A549 (cell line): ENCODE results near the gene USP34. TPM values are rescaled to one million over a fixed set of nuclear protein-coding genes. Genes with fewer than 3 reads are reported as not detected.

Source experiments
- ATAC-seq, 2 experiments: fragments of 200-7000 bp in 1 of 2; fragments of >200 bp in 1 of 2; cut with Nextera tagmentation in 1 of 2; cut with Tn5 transposase in 1 of 2; 3 replicates each; pipeline versions ENCODE4 v1.8.0 to v1.9.1; 2018 to 2020; ENCODE audit warnings: mild to moderate bottlenecking in 1 of 2, moderate library complexity in 1 of 2
- CTCF ChIA-PET: fragments of 300-600 bp; sonication (Branson Sonifier 250); formaldehyde crosslinking; extraction: SDS; loops from one replicate; lab custom pipeline; 2021; ENCODE audit warnings: antibody characterized with exemption, inconsistent platforms; lab: Yijun Ruan, JAX
- POLR2A ChIA-PET: fragments of 350-600 bp; formaldehyde crosslinking; extraction: SDS; loops from one replicate; lab custom pipeline; 2021; ENCODE audit warnings: antibody characterized with exemption, inconsistent platforms; lab: Yijun Ruan, JAX
- DNase-seq, 2 experiments: peaks; one replicate each; pipeline versions ENCODE4 v3.0.0 to v3.0.0-alpha.2; 2011 to 2016; ENCODE audit warnings: low read depth in 1 of 2, low spot score in 1 of 2
- FAIRE-seq: peaks from 2 replicates; lab custom pipeline; 2011; peaks lifted over from hg19 to GRCh38; lab: Jason Lieb, UNC
- H3K27ac ChIP-seq, 2 experiments: fragments of >200 bp; sonication (Bioruptor Twin); formaldehyde crosslinking; 3 replicates each; pipeline ENCODE4 v1.5.1; 2016 to 2017
- H3K4me1 ChIP-seq: fragments of >200 bp; sonication (Bioruptor Twin); formaldehyde crosslinking; 3 replicates; pipeline ENCODE4 v1.6.1; 2016
- H3K4me2 ChIP-seq: fragments of >200 bp; sonication (Bioruptor Twin); formaldehyde crosslinking; 3 replicates; pipeline ENCODE4 v1.6.1; 2016
- H3K4me3 ChIP-seq: fragments of >200 bp; sonication (Bioruptor Twin); formaldehyde crosslinking; 3 replicates; pipeline ENCODE4 v1.5.1; 2016
- H3K9me3 ChIP-seq: fragments of >200 bp; sonication (Bioruptor Twin); formaldehyde crosslinking; 3 replicates; pipeline ENCODE4 v1.6.1; 2016
- CBX2 ChIP-seq: fragments of 200-600 bp; sonication (generic); IDR thresholded peaks from 2 replicates; pipeline ENCODE4 v1.6.1; 2016; ENCODE audit warnings: low read depth, mild to moderate bottlenecking, borderline replicate concordance
- CEBPB ChIP-seq, 2 experiments: fragments of >200 bp in 1 of 2; sonication (Bioruptor Twin) in 1 of 2; formaldehyde crosslinking in 1 of 2; IDR thresholded peaks; 2 replicates each; pipeline ENCODE4 v1.6.1; 2012 to 2016
- CHD4 ChIP-seq: fragments of 200-600 bp; sonication (generic); IDR thresholded peaks from 2 replicates; pipeline ENCODE4 v1.6.1; 2016; ENCODE audit warnings: antibody characterized with exemption, mild to moderate bottlenecking, borderline replicate concordance
- E2F6 ChIP-seq: IDR thresholded peaks from 2 replicates; pipeline ENCODE4 v1.6.1; 2012; ENCODE audit warnings: low read depth, borderline replicate concordance
- EHMT2 ChIP-seq: fragments of 200-600 bp; sonication (generic); IDR thresholded peaks from 2 replicates; pipeline ENCODE4 v1.6.1; 2016; ENCODE audit warnings: antibody characterized with exemption, low read depth, mild to moderate bottlenecking, moderate library complexity
- EP300 ChIP-seq, 2 experiments: fragments of >200 bp; sonication (Bioruptor Twin); formaldehyde crosslinking; IDR thresholded peaks; 2 replicates in 1 of 2; 3 replicates in 1 of 2; pipeline ENCODE4 v1.6.1; 2016 to 2017
- FOSB ChIP-seq: fragments of 250-450 bp; sonication (Bioruptor Pico); IDR thresholded peaks from 2 replicates; pipeline ENCODE4 v1.5.0; 2020; ENCODE audit warnings: mild to moderate bottlenecking, moderate library complexity
- FOXS1 ChIP-seq: fragments of 250-450 bp; sonication (Bioruptor Pico); IDR thresholded peaks from 2 replicates; pipeline ENCODE4 v1.5.0; 2020; ENCODE audit warnings: mild to moderate bottlenecking, moderate library complexity
- HOXA7 ChIP-seq: fragments of 250-450 bp; sonication (Bioruptor Pico); IDR thresholded peaks from 2 replicates; pipeline ENCODE4 v1.5.0; 2020; ENCODE audit warnings: mild to moderate bottlenecking, moderate library complexity
- KDM1A ChIP-seq: fragments of 200-600 bp; sonication (generic); IDR thresholded peaks from 2 replicates; pipeline ENCODE4 v1.6.1; 2016; ENCODE audit warnings: low read depth, mild to moderate bottlenecking
- NFE2L2 ChIP-seq: fragments of 150-350 bp; conservative IDR thresholded peaks from 2 replicates; pipeline ENCODE4 v1.6.1; 2014; ENCODE audit warnings: low read length
- PBX3 ChIP-seq: IDR thresholded peaks from 2 replicates; pipeline ENCODE4 v1.6.1; 2012
- POLR2AphosphoS2 ChIP-seq: conservative IDR thresholded peaks from 2 replicates; pipeline ENCODE4 v1.6.1; 2012; ENCODE audit warnings: low read length, improper control_type of control experiment, inconsistent platforms
- RAD21 ChIP-seq, 2 experiments: fragments of >200 bp in 1 of 2; sonication (Bioruptor Twin) in 1 of 2; formaldehyde crosslinking in 1 of 2; IDR thresholded peaks in 1 of 2; conservative IDR thresholded peaks in 1 of 2; 2 replicates in 1 of 2; 3 replicates in 1 of 2; pipeline ENCODE4 v1.6.1; 2012 to 2018; ENCODE audit warnings: inconsistent platforms in 1 of 2
- REST ChIP-seq: fragments of 200-600 bp; sonication (generic); IDR thresholded peaks from 2 replicates; pipeline ENCODE4 v1.6.1; 2016; ENCODE audit warnings: antibody characterized with exemption, mild to moderate bottlenecking, moderate library complexity
- RNF2 ChIP-seq: fragments of 200-600 bp; sonication (generic); IDR thresholded peaks from 2 replicates; pipeline ENCODE4 v1.6.1; 2016; ENCODE audit warnings: low read depth, mild to moderate bottlenecking, antibody characterized with exemption, moderate library complexity, borderline replicate concordance
- SREBF2 ChIP-seq: fragments of 450-650 bp; IDR thresholded peaks from 2 replicates; pipeline ENCODE4 v1.6.1; 2014; ENCODE audit warnings: mild to moderate bottlenecking, moderate library complexity
- TFCP2L1 ChIP-seq: fragments of 250-450 bp; sonication (Bioruptor Pico); IDR thresholded peaks from 2 replicates; pipeline ENCODE4 v1.5.0; 2021; ENCODE audit warnings: mild to moderate bottlenecking
- ZC3H11A ChIP-seq: fragments of 450-650 bp; IDR thresholded peaks from 2 replicates; pipeline ENCODE4 v1.6.1; 2014; ENCODE audit warnings: antibody characterized with exemption, mild to moderate bottlenecking
- ZFP36 ChIP-seq: fragments of 450-650 bp; IDR thresholded peaks from 2 replicates; pipeline ENCODE4 v1.6.1; 2014; ENCODE audit warnings: borderline replicate concordance; ENCODE audit not compliant: partially characterized antibody
- ZNF302 ChIP-seq: fragments of 250-450 bp; sonication (Bioruptor Pico); IDR thresholded peaks from 2 replicates; pipeline ENCODE4 v1.9.0; 2021; ENCODE audit warnings: inconsistent platforms, mild to moderate bottlenecking, moderate library complexity
- WGBS: methylation state at CpG from one replicate; pipeline ENCODE4 v1.1.6; 2017; ENCODE audit errors: missing lambda C conversion rate; 5-methylcytosine and 5-hydroxymethylcytosine counted together
- polyA plus RNA-seq, 4 experiments: library from polyadenylated mRNA; depleted of rRNA in 3 of 4; stranded (reverse); fragments of >200 nt; fragmentation: RNase III in 1 of 4; extraction: RNeasy Plus Mini Kit Qiagen cat#74134 plus additional on column Dnase treatment in 1 of 4; gene quantifications; 2 replicates in 3 of 4; 3 replicates in 1 of 4; pipeline ENCODE4 v1.2.3, GENCODE V29; 2011 to 2017
- TF ChIP-seq, protein P1 (sequence below): IDR thresholded peaks from 2 replicates; pipeline ENCODE4 v1.6.1; 2012
- TF ChIP-seq, protein P2 (sequence below): fragments of >200 bp; sonication (Bioruptor Twin); formaldehyde crosslinking; IDR thresholded peaks from 3 replicates; pipeline ENCODE4 v1.5.1; 2016
- TF ChIP-seq, protein P3 (sequence below): fragments of 250-450 bp; sonication (Bioruptor Pico); IDR thresholded peaks from 2 replicates; pipeline ENCODE4 v1.5.0; 2021; ENCODE audit warnings: mild to moderate bottlenecking, moderate library complexity, borderline replicate concordance

Gene USP34
- polyA plus RNA-seq, 2 of the 4 experiments (the other 2 are of a cell fraction): 47.7 to 132 TPM

GRCh38 chr2:61241266-61241665, 229.6 kb downstream of the USP34 start:
- no peak for TF ChIP-seq RNF2
- TF ChIP-seq ZFP36: no peak
- no peak for TF ChIP-seq PBX3
- no peak for TF ChIP-seq KDM1A
- no peak for TF ChIP-seq ZNF302 (CRISPR knock-in tag)
- no peak for TF ChIP-seq RAD21 (conservative IDR thresholded peaks at IDR 0.05 in 1 of 2, IDR thresholded peaks at IDR 0.05 in 1 of 2)
- TF ChIP-seq CBX2: no peak
- no peak for TF ChIP-seq TFCP2L1 (CRISPR knock-in tag)
- TF ChIP-seq EP300 (IDR thresholded peaks at IDR 0.05): no peak
- TF ChIP-seq HOXA7 (CRISPR knock-in tag): no peak
- no peak for TF ChIP-seq FOXS1 (CRISPR knock-in tag)
- no peak for TF ChIP-seq E2F6
- TF ChIP-seq, protein P1, sequence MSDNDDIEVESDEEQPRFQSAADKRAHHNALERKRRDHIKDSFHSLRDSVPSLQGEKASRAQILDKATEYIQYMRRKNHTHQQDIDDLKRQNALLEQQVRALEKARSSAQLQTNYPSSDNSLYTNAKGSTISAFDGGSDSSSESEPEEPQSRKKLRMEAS: no peak
- TF ChIP-seq ZC3H11A: no peak
- no peak for TF ChIP-seq POLR2AphosphoS2
- H3K4me3 ChIP-seq: no peak overlapping the region
- H3K27ac ChIP-seq: no peak overlapping the region
- FAIRE-seq: no peak
- no peak for DNase-seq
- H3K4me2 ChIP-seq: no peak overlapping the region
- CTCF ChIA-PET: no interaction called here
- POLR2A ChIA-PET: interaction anchor here (0.5 kb wide), 1 partner anchor 259 kb away, joined by 3 read pairs; no protein-coding TSS in a partner anchor
- ATAC-seq: no peak
- WGBS: 95% methylated on average over 6 of the region's 6 CpGs
- H3K4me1 ChIP-seq: peaks cover 8% of the 10 kb centered on the region; the same call in 2 of the 3 replicates
- no peaks in the 10 kb centered on the region for H3K9me3 ChIP-seq

DNA sequence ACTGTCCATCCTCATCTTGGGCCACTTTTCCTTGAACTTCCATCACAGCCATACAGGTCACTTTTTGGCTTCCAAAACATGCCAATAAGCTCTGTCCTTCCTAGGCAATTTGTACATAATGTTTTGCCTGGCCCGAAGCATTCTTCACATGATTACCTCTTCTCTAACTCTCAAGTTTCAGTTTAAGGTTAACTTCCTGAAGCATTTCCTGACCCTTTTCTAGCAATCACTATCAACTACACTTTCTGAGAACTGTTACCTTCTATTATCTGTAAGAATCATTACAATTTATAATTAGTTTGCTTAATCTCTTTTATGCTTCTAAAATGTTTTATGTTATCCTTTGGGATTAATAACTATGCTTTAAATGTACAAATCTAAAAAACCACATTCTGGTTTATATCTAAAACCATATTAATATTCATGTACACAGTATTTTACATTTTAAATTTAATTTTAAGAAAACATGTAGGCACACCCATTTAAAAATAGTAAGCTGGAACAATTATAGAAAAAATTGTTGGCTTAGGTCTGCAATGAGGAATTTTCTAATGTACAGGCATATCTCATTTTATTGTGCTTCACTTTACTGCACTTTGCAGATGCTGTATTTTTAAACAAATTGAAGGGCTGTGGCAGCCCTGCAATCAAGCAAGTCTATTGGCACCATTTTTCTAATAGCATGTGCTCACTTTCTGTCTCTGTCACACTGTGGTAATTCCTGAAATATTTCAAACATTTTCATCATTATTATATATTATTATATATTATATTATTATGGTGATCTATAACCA, 232.5 kb downstream of the USP34 start:
- H3K4me1 ChIP-seq: no peaks in the 10 kb centered on the region
- CTCF ChIA-PET: interaction anchor here (1.1 to 1.3 kb wide), 2 partner anchors 14 to 24 kb away, joined by 3 read pairs; no protein-coding TSS in a partner anchor
- POLR2A ChIA-PET: no interaction called here
- TF ChIP-seq, protein P2, sequence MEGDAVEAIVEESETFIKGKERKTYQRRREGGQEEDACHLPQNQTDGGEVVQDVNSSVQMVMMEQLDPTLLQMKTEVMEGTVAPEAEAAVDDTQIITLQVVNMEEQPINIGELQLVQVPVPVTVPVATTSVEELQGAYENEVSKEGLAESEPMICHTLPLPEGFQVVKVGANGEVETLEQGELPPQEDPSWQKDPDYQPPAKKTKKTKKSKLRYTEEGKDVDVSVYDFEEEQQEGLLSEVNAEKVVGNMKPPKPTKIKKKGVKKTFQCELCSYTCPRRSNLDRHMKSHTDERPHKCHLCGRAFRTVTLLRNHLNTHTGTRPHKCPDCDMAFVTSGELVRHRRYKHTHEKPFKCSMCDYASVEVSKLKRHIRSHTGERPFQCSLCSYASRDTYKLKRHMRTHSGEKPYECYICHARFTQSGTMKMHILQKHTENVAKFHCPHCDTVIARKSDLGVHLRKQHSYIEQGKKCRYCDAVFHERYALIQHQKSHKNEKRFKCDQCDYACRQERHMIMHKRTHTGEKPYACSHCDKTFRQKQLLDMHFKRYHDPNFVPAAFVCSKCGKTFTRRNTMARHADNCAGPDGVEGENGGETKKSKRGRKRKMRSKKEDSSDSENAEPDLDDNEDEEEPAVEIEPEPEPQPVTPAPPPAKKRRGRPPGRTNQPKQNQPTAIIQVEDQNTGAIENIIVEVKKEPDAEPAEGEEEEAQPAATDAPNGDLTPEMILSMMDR: no peak
- TF ChIP-seq CBX2 (no peak), SREBF2 (no peak), EHMT2 (no peak), E2F6 (no peak), CHD4 (no peak), CEBPB (IDR thresholded peaks at IDR 0.05) (no peak), REST (no peak), FOSB (CRISPR knock-in tag) (no peak), NFE2L2 (no peak)
- TF ChIP-seq, protein P3, sequence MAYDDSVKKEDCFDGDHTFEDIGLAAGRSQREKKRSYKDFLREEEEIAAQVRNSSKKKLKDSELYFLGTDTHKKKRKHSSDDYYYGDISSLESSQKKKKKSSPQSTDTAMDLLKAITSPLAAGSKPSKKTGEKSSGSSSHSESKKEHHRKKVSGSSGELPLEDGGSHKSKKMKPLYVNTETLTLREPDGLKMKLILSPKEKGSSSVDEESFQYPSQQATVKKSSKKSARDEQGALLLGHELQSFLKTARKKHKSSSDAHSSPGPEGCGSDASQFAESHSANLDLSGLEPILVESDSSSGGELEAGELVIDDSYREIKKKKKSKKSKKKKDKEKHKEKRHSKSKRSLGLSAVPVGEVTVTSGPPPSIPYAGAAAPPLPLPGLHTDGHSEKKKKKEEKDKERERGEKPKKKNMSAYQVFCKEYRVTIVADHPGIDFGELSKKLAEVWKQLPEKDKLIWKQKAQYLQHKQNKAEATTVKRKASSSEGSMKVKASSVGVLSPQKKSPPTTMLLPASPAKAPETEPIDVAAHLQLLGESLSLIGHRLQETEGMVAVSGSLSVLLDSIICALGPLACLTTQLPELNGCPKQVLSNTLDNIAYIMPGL (CRISPR knock-in tag): no peak
- TF ChIP-seq, all 56 proteins: peak for 0
- ATAC-seq (no peak), FAIRE-seq (no peak), DNase-seq (no peak)
- 98% methylated on average over 1 of the region's 1 CpG for WGBS
- H3K27ac ChIP-seq: no peak overlapping the region
- no peaks in the 10 kb centered on the region for H3K9me3 ChIP-seq
- H3K4me3 ChIP-seq: no peak overlapping the region
- no peak overlapping the region for H3K4me2 ChIP-seq
